Inferior parietal cortex (tissue), 1 donor: Measurements from ENCODE around the gene SEMA4G.

ENCODE experiments used
- DNase-seq: peaks from one replicate; pipeline ENCODE4 v3.0.0-alpha.2; 2016; ENCODE audit errors: extremely low spot score

SEMA4G gene

GRCh38 chr10:101006593-101007098 lies 37.3 kb downstream of the SEMA4G start:
- DNase-seq: no peak

- DNase-seq: no peak
These were observed 37.9 kb downstream of the SEMA4G start for GRCh38 chr10:101007099-101007711.

DNA sequence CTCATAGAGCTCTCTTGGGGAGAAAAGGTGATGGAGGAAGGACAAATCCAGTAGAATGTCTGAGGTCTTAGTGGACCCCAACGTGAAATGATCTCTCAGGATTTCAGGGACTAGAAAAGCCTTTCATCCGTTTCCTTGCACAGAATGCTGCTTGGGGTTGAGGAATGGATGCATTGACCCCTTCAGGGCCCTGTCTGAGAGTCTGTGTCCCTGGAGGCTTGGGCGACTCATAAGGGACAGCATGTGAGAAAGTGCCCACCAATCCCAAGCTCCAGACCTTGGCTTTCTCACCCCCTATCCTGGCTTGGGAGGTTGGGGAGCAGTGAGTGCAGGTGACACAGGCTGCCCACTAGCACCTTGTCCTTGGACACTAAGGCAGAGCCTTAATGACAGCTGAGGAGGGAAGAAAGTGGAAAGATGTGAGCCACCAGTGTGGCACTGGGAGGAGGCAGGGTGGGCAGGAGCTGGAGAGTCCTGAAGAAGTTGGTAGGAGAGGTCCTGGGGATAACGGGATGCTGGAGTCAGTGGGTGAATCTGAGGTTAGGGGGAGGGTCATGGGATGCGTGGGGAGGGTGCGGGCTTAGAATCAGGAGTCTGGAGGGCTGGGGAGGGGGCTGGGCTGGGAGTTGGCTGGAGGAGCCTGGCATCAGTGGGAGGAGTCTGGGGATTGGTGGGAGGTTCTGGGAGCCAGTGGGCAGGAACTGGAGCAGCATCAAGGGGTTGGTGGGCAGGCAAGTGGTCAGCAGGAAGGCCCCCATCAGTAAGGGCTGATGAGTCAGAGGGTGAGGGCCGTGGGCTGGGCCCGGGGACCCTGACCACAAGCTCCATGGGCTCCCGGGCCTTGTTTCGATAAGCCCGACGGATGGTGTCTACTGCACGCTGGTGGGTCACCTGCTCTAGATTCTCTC lies 38.9 kb downstream of the SEMA4G start:
- no peak for DNase-seq

GRCh38 chr10:101008823-101009423 lies 39.6 kb downstream of the SEMA4G start:
- peak; percentile 78 for DNase-seq

DNA sequence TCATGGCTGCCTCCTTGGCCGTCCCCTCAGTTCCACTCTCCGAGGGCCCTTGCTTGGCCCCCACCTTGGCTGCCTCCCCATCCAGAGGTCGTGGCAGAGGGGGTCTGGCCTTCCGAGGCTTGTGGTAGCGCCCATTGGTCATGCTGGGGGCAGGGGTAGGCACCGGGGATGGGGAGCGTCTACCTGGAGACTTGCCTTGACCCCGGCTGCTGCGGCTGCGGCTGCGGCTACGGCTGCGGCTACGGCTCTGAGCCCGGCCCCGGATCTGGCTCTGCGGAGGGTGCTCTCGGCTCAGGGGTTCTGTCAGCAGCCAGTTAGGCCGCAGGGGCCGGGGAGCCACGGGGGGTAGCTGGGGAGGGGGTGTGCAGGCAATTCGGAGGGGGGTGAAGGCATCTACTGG lies 41.0 kb downstream of the SEMA4G start:
- no peak for DNase-seq

GRCh38 chr10:101011517-101012423 lies 42.5 kb downstream of the SEMA4G start:
- no peak for DNase-seq

DNA sequence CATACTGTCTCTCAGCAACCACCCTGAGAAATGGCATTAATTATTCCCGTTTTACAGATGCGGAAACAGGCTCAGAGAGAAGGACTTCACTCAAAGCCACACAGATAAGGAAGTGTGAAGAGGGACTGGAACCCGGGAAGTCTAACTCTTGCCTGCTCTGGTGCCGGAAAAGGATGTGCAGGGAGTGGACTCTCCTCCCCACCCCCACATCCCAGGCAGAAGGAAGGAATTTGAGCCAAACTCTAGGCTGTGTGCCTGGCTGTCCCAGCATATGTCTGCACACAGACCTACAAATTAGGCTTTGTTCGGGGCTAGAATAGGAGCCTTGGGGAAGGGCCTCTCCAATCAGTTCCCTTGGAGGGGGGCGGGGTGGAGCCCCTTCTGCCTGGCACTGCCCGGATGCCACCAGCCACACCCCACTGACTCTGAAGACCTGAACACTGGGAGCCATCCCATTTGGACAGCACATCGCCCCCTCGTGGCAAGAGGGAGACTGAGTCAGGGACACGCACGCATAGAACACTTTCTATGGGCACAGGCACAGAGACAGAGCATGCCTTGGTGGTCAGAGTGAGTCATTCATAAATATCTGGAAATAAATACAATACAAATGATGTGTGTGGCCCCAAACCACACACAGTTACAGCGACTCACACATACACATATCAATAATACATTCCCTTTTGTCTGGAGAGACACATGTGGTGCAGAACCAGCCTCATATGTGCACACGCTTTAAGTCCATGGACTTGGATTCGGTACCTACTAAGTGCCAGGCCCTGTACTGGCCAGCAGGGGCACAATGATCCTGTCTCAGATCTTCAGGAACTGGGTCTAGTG lies 43.4 kb downstream of the SEMA4G start:
- peak; percentile 96 for DNase-seq

GRCh38 chr10:101013365-101013825 lies 44.1 kb downstream of the SEMA4G start:
- DNase-seq: no peak

GRCh38 chr10:101014230-101014884 lies 45.1 kb downstream of the SEMA4G start:
- DNase-seq: peak; percentile 82

DNA sequence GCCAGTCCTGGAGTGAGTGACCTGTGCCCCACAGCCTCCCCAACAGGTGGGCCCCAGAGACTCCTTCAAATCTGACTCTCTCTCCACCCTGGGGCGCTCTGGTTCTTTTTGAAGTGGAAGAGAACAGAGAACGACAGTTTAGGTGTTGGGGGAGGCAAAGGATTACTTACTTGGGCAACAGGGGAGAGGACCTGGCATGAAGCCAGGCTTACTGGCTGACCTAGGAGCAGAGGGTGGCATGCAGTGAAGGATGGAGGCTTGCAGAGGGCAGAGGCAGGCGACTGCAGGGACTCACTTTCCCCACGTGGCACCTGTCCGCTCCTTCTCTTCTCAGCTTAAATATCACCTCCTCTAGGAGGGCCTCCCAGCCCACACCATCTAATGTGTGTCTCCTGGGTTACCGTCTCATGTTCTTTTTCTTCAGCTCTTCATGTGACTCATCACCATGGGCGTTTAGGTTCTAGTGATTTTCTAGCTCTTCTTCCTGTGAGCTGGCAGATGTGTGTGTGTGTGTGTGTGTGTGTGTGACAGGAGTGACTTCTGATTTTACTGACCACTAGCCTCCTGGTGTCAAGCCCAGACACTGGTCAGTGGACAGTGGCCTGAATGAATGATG lies 45.8 kb downstream of the SEMA4G start:
- DNase-seq: peak; percentile 36

DNA sequence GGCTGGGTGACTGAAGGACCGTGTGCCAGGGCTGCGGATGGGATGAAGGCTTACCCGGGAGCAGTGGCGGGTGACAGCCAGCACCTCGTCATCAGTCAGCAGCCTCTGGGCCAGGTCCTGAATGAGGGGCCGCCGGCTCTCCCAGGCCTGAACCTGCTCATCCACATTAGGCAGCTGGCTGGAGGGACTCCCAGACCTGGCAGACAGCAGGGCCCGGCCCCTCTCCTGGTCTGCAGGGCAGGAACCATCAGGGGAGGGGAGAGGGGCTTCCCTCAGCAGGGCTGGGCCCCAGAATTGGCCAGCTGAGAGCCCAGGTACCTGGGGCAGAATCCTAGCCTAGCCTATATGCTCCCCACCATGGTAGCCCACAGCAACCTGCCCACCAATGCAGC lies 46.3 kb downstream of the SEMA4G start:
- DNase-seq: no peak

DNA sequence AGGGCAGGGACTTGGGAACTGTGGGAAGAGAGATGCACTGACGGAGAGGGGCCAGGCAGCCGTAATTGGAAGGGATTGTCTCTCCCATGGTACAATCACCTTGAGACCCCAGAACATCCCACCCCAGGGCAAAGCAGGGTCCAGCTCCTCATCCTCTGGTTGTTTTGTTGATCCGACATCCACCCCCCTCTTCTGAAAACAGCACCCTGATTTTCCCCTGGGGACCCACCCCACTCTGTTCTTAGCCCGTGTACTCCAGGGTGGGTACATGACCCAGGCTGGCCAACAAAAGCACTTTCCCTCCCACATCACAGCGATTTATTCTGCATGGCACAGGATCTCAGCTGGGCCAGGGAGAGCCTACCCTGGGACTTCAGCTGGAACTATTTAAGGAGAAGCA lies 47.5 kb downstream of the SEMA4G start:
- no peak for DNase-seq

GRCh38 chr10:101018118-101018599 lies 48.9 kb downstream of the SEMA4G start:
- no peak for DNase-seq

DNA sequence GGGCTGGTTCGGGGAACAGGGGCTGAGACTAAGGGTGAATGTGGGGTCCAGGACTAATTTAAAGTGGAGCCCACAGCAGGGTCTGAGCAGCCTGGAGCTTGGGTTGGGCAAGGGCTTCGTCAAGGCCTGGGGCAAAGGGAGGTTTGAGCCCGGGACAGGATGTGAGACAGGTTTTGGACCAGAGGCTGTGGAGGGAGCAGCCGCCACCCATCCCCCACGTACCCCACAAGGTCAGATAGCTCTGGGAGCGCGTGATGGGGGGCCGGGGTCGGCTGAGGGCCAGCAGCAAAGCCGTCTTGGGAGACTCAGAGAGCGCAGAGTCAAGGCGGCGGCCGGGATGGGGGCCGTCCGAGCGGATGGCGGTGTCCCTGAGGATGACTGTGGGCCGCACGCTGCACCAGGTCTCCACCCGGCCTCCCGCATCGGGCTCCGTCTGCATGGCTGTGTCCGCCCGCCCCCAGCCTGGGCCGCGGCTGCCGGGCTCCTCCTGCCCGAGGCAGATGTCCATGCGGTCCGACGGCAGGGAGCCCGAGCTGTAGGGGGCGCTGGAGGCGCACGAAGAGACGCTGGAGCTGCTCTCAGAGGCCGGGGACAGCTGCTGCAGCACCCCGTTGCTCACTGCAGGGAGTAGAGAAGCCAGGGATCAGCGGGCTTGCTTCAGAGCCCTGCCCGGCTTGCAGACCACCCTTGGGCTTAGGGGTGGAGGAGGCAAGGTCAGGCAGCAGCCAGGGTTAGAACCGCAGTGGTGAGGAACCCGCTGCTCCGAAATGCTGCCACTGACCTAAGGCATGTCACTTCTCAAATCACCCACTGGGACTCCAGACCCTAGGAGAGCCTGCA lies 49.5 kb downstream of the SEMA4G start:
- DNase-seq: peak; percentile 82
